Effector CD4-positive, alpha-beta T cell (primary cell): ENCODE measurements around the gene TMEM9.
"Not testable (repeated sequence)": the region's sequence is repeated elsewhere in the genome, so short reads cannot be mapped to it uniquely, and the experiment has no call there.

Experiments used
- DNase-seq: peaks from one replicate; pipeline ENCODE4 v3.0.0-alpha.2; 2020

TMEM9 gene

DNA sequence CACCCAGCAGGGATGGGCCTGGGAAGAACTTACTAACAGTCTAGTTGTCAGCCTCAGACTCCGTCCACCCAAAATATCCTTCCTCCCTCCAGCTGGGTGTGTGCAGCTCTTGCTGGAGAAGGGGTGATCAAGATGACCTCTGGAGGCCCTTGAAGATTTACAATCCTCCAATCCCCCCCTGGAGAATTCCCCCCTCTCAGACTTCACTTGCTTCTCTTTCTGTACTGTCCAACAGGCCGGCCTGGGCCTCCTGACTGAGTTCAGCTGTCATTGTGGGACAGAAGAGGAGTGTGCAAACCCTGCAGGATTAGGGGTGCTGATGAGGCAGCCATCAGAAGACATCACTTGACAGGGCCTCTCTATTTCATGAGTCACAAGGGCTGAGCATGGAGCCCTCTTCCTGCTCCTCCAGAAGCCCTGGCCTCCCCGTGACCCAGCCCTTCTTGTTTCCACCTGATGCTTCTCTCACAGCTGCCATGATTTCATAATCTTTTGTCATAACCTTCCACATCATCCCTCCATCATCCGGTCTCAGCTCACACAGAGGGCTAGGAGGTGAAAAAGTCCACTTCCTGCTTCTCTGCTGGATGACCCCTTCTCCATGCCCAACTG is 18.8 kb upstream of the TMEM9 start:
- no peak for DNase-seq

DNA sequence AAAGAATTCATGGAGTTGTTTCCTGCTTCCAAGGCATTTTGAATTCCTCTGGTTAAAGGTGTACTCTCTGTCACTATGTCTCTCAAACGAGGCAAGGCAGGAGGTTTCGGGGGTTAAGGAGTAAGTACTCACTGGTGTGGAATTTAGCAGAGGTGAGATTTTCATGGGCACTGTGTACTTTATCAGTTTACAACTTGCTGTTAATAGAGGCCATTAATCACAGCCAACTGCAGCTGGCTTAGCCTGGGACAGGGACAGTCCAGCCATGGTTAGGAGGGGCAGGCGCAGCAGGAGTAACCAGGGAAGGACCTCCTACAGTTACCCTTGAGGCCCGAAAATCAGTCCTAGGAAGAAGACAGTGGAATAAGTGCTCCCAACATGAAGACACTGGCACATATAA is 18.1 kb upstream of the TMEM9 start:
- no peak for DNase-seq

GRCh38 chr1:201171063-201172036 is 17.1 kb upstream of the TMEM9 start:
- DNase-seq = peak; percentile 12

DNA sequence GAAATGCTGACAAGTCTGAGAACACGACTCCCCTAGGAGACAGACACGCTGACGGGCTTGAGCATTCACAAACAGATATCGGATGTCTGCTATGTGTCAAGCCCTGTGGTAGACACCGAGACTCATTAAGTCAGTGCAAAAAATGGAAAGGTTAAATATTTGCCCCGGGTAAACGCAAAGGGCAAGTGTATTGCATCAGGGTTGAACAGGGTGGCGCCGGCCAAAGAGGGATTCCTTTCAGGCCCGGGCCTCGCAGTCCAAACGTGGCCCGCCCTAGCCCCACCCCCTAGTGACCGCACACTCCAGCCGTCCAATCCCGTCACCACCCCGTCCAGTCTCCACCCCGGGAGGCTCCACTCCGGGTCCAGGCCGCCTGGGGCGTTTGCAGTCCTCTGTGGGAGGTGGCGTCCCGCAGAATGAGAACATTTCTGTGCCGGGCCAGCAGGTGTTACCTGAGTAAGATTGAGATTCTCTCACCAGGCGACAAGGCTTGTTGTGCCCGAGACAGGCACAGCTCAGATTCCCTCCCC is 16.3 kb upstream of the TMEM9 start:
- DNase-seq = peak; percentile 55

DNA sequence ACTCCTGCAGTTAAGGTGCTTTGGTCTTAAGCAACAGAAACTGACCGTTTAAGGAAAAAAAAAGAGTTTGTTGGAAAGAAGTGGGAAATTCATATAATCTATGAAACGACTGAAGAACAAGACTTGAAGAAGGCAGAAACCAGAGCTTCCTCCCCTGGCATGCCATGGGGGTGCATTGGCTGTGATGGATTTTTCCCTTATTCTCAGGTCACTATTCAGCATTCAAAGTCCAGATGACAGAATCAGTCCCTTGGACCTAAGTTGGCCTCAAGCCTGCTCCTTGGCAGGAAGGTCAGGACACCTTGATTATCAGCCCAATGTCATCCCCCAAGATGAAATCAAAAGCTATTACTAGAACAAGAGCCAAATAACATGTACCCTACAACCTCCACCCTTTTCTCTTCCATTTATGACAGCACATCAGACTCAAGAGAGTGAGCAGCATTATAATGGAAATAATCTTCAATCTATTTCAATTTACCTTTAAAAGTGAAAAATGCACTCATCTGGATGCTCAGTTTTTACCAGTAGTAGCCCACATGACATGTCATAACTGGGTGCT is 15.8 kb upstream of the TMEM9 start:
- no peak for DNase-seq

GRCh38 chr1:201169203-201169602 is 14.9 kb upstream of the TMEM9 start:
- DNase-seq = no peak

- DNase-seq = no peak
Measured at GRCh38 chr1:201167041-201167991, 13.0 kb upstream of the TMEM9 start.

- no peak for DNase-seq
Measured at GRCh38 chr1:201164645-201165044, 10.4 kb upstream of the TMEM9 start.

- no peak for DNase-seq
Measured at GRCh38 chr1:201163707-201164106, 9.4 kb upstream of the TMEM9 start.

- not testable (repeated sequence) for DNase-seq
Measured at GRCh38 chr1:201163036-201163435, 8.8 kb upstream of the TMEM9 start.

GRCh38 chr1:201157949-201158348 is 3.7 kb upstream of the TMEM9 start:
- no peak for DNase-seq

- DNase-seq = no peak
Measured at GRCh38 chr1:201156819-201157218, 2.5 kb upstream of the TMEM9 start.

- DNase-seq = no peak
Measured at GRCh38 chr1:201156346-201156745, 2.1 kb upstream of the TMEM9 start.

- no peak for DNase-seq
Measured at GRCh38 chr1:201155354-201155753, 1.1 kb upstream of the TMEM9 start.

- no peak for DNase-seq
Measured at GRCh38 chr1:201153474-201154388, 543 bp downstream of the TMEM9 start.

GRCh38 chr1:201149400-201149799 is 4.9 kb downstream of the TMEM9 start:
- DNase-seq = no peak

DNA sequence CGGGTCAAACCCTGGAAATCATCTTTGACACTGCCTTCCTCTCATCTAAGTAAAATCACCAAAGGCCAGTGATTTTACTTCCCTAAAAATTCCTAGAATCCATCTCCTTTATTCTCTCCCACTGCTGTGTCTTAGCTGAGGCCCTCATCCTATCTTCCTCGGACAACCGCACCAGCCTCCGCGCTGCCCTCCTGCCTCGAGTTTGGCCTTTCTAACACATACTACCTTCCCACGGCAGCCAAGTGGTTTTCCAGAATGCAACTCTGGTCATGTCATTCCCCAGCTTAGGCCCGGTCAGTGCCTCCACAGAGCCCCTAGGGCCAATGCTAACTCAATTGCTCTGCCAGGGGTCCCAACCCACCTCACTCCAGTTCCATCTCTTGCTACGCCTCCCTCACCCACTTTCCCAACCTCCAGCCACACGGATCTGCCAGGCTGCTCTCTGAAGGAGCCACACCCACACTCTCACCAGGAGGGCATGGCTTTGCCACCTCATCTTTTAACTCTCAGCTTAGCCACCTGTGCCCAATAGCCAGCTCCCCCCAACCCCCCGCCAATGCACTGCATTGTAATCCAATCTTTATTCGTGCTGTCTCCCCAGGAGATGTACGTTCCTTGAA is 6.8 kb downstream of the TMEM9 start:
- DNase-seq = no peak

DNA sequence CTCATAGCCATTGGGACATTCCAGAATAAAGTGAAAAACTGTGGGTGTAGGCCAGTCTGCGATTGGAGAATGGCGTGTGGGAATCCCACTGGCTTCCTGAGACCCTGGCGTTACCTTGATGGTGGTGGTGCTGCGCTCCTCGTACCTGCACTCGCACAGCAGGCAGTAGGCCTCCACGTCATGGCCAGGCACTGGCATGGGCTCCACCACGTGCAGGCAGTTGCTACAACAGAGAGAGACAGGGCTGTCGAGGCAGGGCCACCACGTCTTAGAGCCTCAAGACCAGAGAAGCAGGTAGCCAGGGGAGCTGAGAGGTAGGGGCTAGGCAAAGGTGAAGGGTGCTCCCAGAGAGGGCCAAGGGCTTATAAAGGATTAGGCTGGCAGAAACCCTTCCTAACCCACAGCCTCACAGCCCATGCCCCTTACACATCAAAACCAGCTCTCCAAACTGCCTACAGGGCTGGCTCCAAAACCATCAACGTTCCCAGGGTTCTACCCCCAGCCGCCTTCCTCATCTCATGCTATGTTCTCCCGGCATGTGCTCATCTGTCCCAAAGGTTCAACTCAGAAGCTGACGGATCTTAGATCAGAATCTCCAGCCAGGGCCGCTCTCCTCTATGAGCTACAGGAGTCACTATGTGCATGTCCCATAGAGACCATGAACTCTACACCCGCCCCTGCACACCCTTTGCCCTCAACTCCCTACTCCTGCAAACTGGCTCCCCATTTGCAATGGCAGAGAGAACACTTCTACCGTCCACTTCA is 7.5 kb downstream of the TMEM9 start:
- no peak for DNase-seq

GRCh38 chr1:201145816-201146215 is 8.5 kb downstream of the TMEM9 start:
- DNase-seq = no peak

DNA sequence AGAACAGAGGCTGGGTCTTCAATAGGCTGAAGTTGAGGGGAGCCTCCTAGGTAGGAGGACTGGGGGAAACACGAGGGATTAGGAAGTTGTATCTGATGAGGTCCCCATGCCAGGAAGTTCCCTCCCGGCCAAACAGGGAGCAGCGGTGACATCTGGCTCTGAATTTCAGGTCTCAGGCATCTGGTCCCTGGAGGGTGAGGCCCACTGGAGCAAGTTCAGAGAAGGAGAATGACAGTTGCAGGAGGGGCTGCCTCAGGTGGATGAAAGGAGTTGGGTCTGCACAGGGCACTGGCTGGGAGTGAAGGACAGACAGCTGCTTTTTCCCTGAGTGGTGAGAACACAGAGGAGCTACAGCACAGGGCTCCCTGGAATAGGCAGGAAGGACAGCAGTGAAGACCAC is 9.1 kb downstream of the TMEM9 start:
- no peak for DNase-seq
